ENCODE data around the gene RPUSD2. TPM values are rescaled to one million over a fixed set of nuclear protein-coding genes. Genes with fewer than 3 reads are reported as not detected.

The RPUSD2 gene, protein sequence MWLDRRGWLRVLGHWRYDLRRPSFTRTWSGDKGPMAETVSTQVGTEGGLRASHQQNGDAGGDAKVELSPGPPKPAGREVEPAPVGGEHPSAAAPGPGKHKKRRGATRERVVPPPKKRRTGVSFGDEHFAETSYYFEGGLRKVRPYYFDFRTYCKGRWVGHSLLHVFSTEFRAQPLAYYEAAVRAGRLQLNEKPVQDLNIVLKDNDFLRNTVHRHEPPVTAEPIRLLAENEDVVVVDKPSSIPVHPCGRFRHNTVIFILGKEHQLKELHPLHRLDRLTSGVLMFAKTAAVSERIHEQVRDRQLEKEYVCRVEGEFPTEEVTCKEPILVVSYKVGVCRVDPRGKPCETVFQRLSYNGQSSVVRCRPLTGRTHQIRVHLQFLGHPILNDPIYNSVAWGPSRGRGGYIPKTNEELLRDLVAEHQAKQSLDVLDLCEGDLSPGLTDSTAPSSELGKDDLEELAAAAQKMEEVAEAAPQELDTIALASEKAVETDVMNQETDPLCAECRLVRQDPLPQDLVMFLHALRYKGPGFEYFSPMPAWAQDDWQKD
- 14.3 to 16.8 TPM (median 15.6 TPM) in 5 replicates for total RNA-seq (2022; extraction: Qiagen RNA extraction; ENCODE audit: low read depth)

DNA sequence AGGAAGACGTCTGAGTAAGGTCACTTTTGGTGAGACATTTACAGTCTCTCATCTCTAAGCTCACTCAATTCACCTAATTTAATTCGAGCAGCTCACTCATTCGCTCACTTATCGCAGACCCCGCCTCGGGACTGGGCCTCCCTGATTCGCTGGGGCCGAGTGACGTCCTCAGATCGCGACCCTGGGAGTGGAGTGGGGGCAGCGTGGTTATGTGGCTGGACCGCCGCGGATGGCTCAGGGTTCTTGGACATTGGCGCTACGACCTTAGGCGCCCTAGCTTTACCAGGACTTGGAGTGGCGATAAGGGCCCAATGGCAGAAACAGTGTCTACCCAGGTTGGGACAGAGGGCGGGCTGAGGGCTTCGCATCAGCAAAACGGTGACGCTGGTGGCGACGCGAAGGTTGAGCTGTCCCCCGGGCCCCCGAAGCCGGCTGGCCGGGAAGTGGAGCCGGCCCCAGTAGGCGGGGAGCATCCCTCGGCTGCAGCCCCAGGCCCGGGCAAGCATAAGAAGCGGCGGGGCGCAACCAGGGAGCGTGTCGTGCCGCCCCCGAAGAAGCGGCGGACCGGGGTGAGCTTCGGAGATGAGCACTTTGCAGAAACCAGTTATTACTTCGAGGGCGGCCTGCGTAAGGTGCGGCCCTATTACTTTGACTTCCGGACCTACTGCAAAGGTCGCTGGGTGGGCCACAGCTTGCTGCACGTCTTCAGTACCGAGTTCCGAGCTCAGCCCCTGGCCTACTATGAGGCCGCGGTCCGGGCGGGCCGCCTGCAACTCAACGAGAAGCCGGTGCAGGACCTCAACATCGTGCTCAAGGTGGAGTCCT is at the start of gene RPUSD2:
Gene RPUSD2 (plus strand): TSS at position 171 of the 825 bp plus-strand sequence. CDS start 39 bp downstream, at position 210.

GRCh38 chr15:40564591-40565332 is 4.3 kb upstream of the RPUSD2 start, which contains the start of gene CCDC32:
CCDC32 (minus strand) TSS chr15:40565042; CDS start chr15:40563015, 2,027 bp downstream.

DNA sequence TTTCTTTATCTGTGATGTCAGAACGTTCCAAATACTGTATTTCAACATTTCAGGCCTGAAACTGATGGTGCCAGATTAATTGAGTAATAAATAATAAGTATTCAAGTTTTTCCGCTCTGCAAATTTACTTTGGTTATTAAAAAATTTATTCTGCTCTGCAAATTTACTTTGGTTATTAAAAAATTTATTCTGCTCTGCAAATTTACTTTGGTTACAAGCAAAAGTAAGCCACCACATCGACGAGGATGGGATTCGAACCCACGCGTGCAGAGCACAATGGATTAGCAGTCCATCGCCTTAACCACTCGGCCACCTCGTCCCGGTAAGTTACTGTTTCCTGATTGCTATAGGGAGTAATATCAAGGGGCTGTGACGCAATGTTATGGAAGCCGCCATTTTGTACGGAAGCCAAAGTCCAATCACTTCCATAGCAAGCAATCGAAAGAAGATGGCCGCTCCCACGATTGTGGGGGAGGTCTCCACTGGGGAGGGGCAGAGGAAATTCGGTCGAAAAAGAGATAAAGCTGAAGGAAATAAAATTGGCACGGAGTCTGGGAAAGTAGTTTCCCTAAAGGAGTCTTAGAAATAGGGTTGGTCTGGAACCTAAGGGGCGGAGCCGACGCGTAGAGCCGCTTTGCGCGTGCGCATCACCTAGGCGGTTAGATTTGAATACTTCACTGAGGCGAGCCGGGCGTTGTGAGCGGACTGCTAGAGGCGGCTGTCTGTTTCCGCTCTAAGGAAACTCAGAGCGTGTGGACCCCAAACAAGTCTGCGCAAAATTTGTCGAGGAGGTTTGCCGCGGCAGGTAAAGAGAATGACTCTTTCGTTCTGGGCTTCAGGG is 24.7 kb downstream of the RPUSD2 start, which contains the start of gene KNL1:
Gene KNL1 (plus strand): TSS at position 662 of the 841 bp plus-strand sequence. CDS start 8,683 bp downstream, outside the sequence.

Other genes with a start within 250 kb of the RPUSD2 start
- gene INAFM2, start 245.6 kb upstream of the RPUSD2 start, total RNA-seq (2022; extraction: Qiagen RNA extraction; ENCODE audit: low read depth), result 5.2 to 6.4 TPM (median 6.1 TPM) in 5 replicates
- gene CCDC9B, start 228.4 kb upstream of the RPUSD2 start, total RNA-seq (2022; extraction: Qiagen RNA extraction; ENCODE audit: low read depth), result 14.7 to 20.5 TPM (median 17.0 TPM) in 5 replicates
- gene PHGR1, start 218.3 kb upstream of the RPUSD2 start, total RNA-seq (2022; extraction: Qiagen RNA extraction; ENCODE audit: low read depth), result not detected in 5 replicates
- gene DISP2, start 211.1 kb upstream of the RPUSD2 start, total RNA-seq (2022; extraction: Qiagen RNA extraction; ENCODE audit: low read depth), result 0.64 to 1.7 TPM (median 1.4 TPM) in 5 replicates
- gene KNSTRN, start 186.6 kb upstream of the RPUSD2 start, total RNA-seq (2022; extraction: Qiagen RNA extraction; ENCODE audit: low read depth), result 40.0 to 50.7 TPM (median 45.3 TPM) in 5 replicates
- 12.6 to 14.4 TPM (median 13.2 TPM) in 5 replicates for gene IVD, start 163.5 kb upstream of the RPUSD2 start, total RNA-seq (2022; extraction: Qiagen RNA extraction; ENCODE audit: low read depth)
- 10.5 to 12.7 TPM (median 11.5 TPM) in 5 replicates for gene BAHD1, start 128.3 kb upstream of the RPUSD2 start, total RNA-seq (2022; extraction: Qiagen RNA extraction; ENCODE audit: low read depth)
- 15.1 to 21.7 TPM (median 19.6 TPM) in 5 replicates for gene CHST14, start 98.3 kb upstream of the RPUSD2 start, total RNA-seq (2022; extraction: Qiagen RNA extraction; ENCODE audit: low read depth)
- 16.4 to 30.1 TPM (median 17.1 TPM) in 5 replicates for gene CCDC32, start 4.3 kb upstream of the RPUSD2 start, total RNA-seq (2022; extraction: Qiagen RNA extraction; ENCODE audit: low read depth)
- 5.0 to 10.1 TPM (median 7.3 TPM) in 5 replicates for gene KNL1, start 24.9 kb downstream of the RPUSD2 start, total RNA-seq (2022; extraction: Qiagen RNA extraction; ENCODE audit: low read depth)
- gene RAD51, start 125.9 kb downstream of the RPUSD2 start, total RNA-seq (2022; extraction: Qiagen RNA extraction; ENCODE audit: low read depth), result 18.5 to 23.7 TPM (median 18.7 TPM) in 5 replicates
- 21.1 to 24.4 TPM (median 22.7 TPM) in 5 replicates for gene RMDN3, start 186.0 kb downstream of the RPUSD2 start, total RNA-seq (2022; extraction: Qiagen RNA extraction; ENCODE audit: low read depth)
- gene GCHFR, start 194.8 kb downstream of the RPUSD2 start, total RNA-seq (2022; extraction: Qiagen RNA extraction; ENCODE audit: low read depth), result 5.6 to 8.3 TPM (median 6.7 TPM) in 5 replicates
- 0.07 to 0.17 TPM (median 0.13 TPM) in 4 of 5 replicates, not detected in the other for gene C15orf62, start 200.7 kb downstream of the RPUSD2 start, total RNA-seq (2022; extraction: Qiagen RNA extraction; ENCODE audit: low read depth)
- gene ZFYVE19, start 237.8 kb downstream of the RPUSD2 start, total RNA-seq (2022; extraction: Qiagen RNA extraction; ENCODE audit: low read depth), result 16.1 to 19.6 TPM (median 17.7 TPM) in 5 replicates
- gene DNAJC17, start 238.2 kb downstream of the RPUSD2 start, total RNA-seq (2022; extraction: Qiagen RNA extraction; ENCODE audit: low read depth), result 20.7 to 30.0 TPM (median 23.8 TPM) in 5 replicates

All from A549 treated with CpdA at 1 μM for 4 hours (cell line).